NCI-H187 treated with DMSO at 0.1 percent for 48 hours (cell line): ENCODE results near the gene SMCHD1.
"Not testable (repeated sequence)": the region's sequence is repeated elsewhere in the genome, so short reads cannot be mapped to it uniquely, and the experiment has no call there.

Source experiments
- DNase-seq: peaks from one replicate; lab custom pipeline; 2025; lab: John Stamatoyannopoulos, UW

Gene SMCHD1

DNA sequence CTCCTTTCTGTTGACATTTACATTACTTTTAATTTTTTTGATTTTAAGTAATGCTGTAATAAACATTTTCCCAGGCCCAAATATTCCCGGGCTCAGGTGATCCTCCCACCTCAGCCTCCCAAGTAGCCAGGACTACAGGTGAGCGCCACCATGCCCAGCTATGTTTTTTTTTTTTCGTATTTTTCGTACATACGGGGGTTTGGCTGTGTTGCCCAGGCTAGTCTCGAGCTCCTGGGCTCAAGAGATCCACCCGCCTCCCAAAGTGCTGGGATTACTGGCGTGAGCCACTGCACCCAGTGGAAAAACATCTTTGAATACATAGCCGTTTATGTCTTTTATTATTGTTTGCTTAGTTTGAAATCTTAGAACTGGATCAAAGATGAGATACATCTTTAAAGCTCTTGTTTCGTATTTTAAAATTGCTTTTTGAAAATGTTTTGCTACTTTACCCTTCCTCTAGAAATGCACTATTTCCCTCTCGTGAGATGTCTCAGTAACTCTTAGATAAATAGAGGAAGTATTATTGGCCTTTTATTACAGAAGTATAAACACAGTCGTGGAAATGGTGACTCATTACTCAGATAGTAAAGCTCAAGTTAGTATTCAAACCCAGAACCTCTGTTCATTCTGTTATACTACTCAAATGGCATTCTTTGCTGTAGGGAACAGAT lies 2.4 kb downstream of the SMCHD1 start:
- no peak for DNase-seq

DNA sequence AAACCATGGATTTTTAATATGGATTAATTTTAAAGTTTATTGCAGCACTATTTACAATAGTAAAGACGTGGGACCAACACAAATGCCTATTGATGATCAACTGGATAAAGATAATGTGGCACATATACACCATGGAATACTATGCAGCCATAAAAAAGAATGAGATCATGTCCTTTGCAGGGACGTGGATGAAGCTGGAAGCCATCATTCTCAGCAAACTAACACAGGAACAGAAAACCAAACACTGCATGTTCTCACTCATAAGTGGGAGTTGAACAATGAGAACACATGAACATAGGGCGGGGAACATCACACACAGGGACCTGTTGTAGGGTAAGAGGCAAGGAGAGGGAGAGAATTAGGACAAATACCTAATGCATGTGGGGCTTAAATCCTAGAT lies 5.3 kb downstream of the SMCHD1 start:
- not testable (repeated sequence) for DNase-seq

DNA sequence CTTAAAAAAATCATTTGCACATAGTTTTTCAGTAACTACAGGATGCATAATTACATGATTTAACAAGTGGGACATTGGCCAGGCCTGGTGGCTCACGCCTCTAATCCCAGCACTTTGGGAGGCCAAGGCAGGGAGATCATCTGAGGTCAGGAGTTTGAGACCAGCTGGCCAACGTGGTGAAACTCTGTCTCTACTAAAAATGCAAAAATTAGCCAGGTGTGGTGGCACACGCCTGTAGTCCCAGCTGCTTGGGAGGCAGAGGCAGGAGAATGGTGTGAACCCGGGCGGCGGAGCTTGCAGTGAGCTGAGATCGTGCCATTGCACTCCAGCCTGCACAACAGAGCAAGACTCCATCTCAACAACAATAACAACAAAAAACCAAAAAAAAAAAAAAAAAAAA lies 6.8 kb downstream of the SMCHD1 start:
- not testable (repeated sequence) for DNase-seq

DNA sequence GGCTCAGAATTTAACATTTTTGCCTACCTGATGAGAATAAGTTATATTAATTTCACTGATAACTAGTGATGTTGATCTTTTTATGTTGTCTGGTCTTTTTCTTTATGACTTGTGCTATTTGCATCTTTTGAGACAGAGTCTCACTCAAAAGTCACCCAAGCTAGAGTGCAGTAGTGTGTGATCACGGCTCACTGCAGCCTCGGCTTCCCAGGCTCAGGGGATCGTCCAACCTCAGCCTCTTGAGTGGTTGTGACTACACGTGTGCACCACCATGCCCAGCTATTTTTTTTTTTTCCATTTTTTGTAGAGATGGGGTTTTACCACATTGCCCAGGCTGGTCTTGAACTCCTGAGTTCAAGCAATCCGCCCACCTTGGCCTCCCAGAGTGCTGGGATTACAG lies 7.5 kb downstream of the SMCHD1 start:
- DNase-seq = no peak

DNA sequence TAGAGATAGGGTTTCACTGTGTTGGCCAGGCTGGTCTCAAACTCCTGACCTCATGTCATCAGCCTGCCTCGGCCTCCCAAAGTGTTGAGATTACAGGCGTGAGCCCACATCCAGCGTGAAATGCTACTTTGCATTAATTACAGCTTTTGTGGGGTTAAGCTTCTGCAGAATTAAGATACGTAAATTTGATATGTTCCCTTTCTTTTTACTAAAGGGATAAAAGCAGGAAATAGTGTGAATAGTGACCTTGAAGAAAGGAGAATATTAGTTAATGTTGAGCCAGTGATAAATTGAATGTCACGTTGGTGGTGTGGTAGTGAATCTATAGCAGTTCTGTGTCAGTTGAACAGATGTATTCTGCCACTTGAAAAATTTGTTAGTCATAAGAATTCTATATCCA lies 16.9 kb downstream of the SMCHD1 start:
- DNase-seq = no peak

DNA sequence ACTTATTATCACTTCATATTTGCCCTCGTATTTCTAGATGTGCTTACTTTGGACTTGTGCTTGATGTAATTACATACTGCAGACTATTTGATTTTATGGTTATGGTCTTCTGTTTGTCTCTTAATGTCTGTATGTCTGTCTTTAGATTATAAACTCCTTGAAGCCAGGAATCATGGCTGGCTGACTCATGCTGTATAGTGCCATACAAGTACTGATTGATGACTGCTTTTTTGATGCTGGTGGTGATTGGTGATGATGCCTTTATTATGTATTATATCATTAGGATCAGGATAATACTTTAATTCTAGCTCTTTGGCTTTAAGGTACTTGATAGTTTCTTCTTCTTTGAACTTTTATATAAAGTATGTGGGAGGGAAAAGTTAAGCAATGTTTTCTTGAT lies 17.3 kb downstream of the SMCHD1 start:
- no peak for DNase-seq

DNA sequence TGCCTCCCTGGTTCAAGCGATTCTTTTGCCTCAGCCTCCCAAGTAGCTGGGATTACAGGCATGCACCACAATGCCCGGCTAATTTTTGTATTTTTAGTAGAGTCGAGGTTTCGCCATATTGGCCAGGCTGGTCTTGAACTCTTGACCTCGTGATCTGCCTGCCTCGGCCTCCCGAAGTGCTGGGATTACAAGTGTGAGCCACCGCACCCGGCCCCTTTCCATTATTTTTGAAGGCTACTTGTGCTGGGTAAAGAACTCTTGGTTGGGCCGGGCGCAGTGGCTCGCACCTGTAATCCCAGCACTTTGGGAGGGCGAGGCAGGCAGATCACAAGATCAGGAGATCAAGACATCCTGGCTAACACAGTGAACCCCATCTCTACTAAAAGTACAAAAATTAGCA lies 23.4 kb downstream of the SMCHD1 start:
- DNase-seq = not testable (repeated sequence)

- no peak for DNase-seq
Observed at GRCh38 chr18:2680216-2680792, 24.8 kb downstream of the SMCHD1 start.

DNA sequence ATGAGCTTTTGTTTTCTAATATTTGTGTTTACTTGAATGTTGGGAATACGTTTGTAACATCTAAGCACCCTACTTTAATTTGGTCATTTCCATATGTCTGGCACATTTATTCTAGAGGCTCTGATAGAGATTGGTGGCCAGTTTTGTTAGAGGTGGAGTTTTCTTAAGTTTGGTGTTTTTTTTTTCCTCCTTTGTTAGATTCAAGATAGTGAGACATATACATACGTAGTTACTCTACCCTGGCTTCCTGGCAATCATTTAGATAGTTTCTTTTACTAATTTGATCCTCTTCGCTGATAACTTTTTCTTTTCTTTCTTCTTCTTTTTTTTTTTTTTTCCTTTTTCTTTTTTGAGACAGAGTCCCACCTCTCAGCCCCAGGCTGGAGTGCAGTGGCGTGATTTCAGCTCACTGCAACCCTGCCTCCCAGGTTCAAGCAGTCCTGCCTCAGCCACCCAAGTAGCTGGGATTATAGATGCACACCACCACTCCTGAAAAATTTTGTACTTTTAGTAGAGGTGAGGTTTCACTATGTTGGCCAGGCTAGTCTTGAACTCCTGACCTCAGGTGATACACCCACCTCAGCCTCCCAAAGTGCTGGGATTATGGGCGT lies 26.6 kb downstream of the SMCHD1 start:
- DNase-seq = no peak

- DNase-seq = no peak
Observed at GRCh38 chr18:2683055-2683454, 27.5 kb downstream of the SMCHD1 start.

GRCh38 chr18:2686349-2686968 lies 30.9 kb downstream of the SMCHD1 start:
- DNase-seq = no peak

DNA sequence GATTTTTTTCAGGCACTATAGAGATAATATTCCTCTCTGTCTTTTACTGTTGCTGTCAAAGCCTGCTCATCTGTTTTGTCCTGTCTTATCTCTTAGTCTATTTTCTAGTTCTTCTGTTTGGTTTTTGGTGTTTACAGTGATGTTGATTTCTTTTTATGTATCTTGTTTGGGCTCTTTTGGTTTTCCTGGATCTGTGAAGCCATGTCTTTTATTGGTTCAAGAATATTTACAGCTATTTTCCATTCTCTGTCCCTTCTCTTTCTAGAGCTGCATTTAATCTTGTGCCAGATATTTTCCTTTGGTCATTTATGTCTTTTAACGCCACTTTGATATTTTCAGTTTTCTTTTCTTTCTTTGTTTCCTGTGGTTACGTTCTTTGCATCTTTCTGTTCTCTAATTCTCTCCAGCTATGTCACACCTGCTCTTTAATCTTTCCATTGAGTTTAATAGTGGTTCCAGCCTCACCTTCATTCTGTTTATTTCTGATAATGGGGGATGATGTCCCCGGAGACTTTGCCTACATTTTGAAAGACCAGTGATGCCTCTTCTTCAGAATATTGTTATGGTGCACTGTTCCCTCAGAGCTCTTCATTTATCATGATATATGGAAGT lies 32.0 kb downstream of the SMCHD1 start:
- DNase-seq = no peak

- DNase-seq = no peak
Observed at GRCh38 chr18:2692508-2692907, 37.0 kb downstream of the SMCHD1 start.

- no peak for DNase-seq
Observed at GRCh38 chr18:2697184-2697583, 41.7 kb downstream of the SMCHD1 start.

GRCh38 chr18:2699001-2699400 lies 43.5 kb downstream of the SMCHD1 start:
- no peak for DNase-seq

DNA sequence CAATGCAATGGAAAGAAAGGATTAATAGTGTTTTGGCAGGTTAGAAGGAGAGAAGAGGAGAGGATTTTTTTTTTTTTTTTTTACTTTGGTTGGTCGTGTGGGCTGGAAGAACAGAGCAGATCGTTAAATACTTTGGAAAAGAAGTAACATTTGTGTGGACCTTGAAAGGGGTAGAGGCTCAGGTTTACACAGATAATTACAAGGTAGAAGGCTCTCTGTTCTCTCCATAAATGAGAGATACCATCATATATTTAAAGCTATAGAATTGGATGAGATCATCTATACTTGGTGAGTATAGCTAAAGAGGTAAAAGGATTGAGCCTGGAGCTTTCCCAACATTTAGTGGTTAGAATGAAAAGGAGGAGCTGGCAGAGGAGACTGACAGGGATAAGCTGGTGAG lies 49.0 kb downstream of the SMCHD1 start:
- DNase-seq = no peak

- no peak for DNase-seq
Observed at GRCh38 chr18:2706903-2707302, 51.4 kb downstream of the SMCHD1 start.

GRCh38 chr18:2707551-2708168 lies 52.1 kb downstream of the SMCHD1 start:
- no peak for DNase-seq

DNA sequence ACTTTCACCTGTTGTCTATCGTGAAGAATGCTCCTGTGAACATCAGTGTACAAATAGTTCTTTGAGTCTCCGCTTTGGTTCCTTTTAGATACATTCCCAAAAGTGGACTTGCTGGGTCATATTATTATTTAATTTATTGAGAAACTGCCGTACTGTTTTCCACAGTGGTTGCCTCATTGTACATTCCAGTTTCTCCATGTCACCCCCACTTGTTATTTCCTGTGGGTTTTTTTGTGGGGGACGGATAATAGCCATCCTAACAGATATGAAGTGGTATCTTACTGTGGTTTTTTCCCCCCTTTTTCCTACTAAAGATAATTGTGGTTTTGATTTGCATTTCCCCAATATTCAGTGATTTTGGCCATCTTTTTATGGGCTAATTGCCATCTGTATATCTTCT lies 53.8 kb downstream of the SMCHD1 start:
- DNase-seq = no peak

DNA sequence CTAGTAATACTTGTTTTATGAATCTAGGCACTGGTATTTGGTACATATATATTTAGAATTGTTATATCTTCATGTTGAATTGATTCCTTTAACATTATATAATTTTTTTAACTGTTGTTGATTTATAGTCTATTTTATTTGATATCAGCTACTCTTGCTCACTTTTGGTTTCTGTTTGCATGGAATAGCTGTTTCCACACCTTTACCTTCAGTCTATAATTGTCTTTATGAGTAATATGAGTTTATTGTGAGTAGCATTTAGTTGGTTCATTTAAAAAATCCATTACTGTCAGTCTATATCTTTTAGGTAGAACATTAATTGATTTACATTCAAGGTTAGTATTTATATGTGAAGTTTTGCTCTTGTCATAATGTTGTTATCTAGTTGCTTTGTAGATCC lies 58.6 kb downstream of the SMCHD1 start:
- no peak for DNase-seq

GRCh38 chr18:2715990-2716389 lies 60.5 kb downstream of the SMCHD1 start:
- DNase-seq = no peak
